H9 (cell line): ENCODE results near the gene MME. TPM values are rescaled to one million over a fixed set of nuclear protein-coding genes. Genes with fewer than 3 reads are reported as not detected.
"Not testable (repeated sequence)": the region's sequence is repeated elsewhere in the genome, so short reads cannot be mapped to it uniquely, and the experiment has no call there.

Experiments
- DNase-seq: peaks from one replicate; pipeline ENCODE4 v3.0.0-alpha.2; 2017
- H2AFZ ChIP-seq: one replicate; pipeline ENCODE4 v1.6.1; 2013; ENCODE audit warnings: mild to moderate bottlenecking, low read length, control low read depth, moderate library complexity
- H2AK5ac ChIP-seq: 2 replicates; pipeline ENCODE4 v1.6.1; 2013; ENCODE audit warnings: low read length, control low read depth, mixed read lengths; ENCODE audit not compliant: insufficient read length
- H2BK120ac ChIP-seq: one replicate; pipeline ENCODE4 v1.6.1; 2013; ENCODE audit warnings: low read depth, mild to moderate bottlenecking, low read length, control low read depth, inconsistent platforms; ENCODE audit not compliant: poor library complexity, severe bottlenecking
- H2BK12ac ChIP-seq: 2 replicates; pipeline ENCODE4 v1.6.1; 2013; ENCODE audit warnings: low read length, control low read depth, mixed read lengths, low read depth; ENCODE audit not compliant: insufficient read length
- H2BK15ac ChIP-seq: 2 replicates; pipeline ENCODE4 v1.6.1; 2013; ENCODE audit warnings: low read depth, low read length, control low read depth
- H2BK20ac ChIP-seq: one replicate; pipeline ENCODE4 v1.6.1; 2013; ENCODE audit warnings: low read depth, mild to moderate bottlenecking, low read length, control low read depth, inconsistent platforms; ENCODE audit not compliant: poor library complexity, severe bottlenecking
- H2BK5ac ChIP-seq: 2 replicates; pipeline ENCODE4 v1.6.1; 2013; ENCODE audit warnings: low read length, control low read depth, mixed read lengths; ENCODE audit not compliant: insufficient read length
- H3K14ac ChIP-seq: 2 replicates; pipeline ENCODE4 v1.6.1; 2013; ENCODE audit warnings: low read length, control low read depth; ENCODE audit not compliant: insufficient read depth
- H3K18ac ChIP-seq: 2 replicates; pipeline ENCODE4 v1.6.1; 2013; ENCODE audit warnings: low read depth, mild to moderate bottlenecking, mixed read lengths, low read length, control low read depth; ENCODE audit not compliant: insufficient read length
- H3K23ac ChIP-seq: 2 replicates; pipeline ENCODE4 v1.6.1; 2013; ENCODE audit warnings: low read length, control low read depth, mixed read lengths, low read depth; ENCODE audit not compliant: insufficient read length
- H3K23me2 ChIP-seq: 2 replicates; pipeline ENCODE4 v1.6.1; 2013; ENCODE audit warnings: low read depth, mild to moderate bottlenecking, mixed read lengths, low read length, control low read depth; ENCODE audit not compliant: insufficient read length, poor library complexity, severe bottlenecking
- H3K27ac ChIP-seq: 2 replicates; pipeline ENCODE4 v1.5.1; 2013; ENCODE audit warnings: low read length, control low read depth, mixed read lengths, low read depth; ENCODE audit not compliant: insufficient read length
- H3K27me3 ChIP-seq: 2 replicates; pipeline ENCODE4 v1.6.1; 2013; ENCODE audit warnings: low read length, control low read depth, inconsistent platforms; ENCODE audit not compliant: insufficient read depth
- H3K4ac ChIP-seq: 2 replicates; pipeline ENCODE4 v1.6.1; 2013; ENCODE audit warnings: low read depth, mild to moderate bottlenecking, control low read depth, inconsistent platforms, low read length, moderate library complexity
- H3K4me1 ChIP-seq: 2 replicates; pipeline ENCODE4 v1.6.1; 2013; ENCODE audit warnings: low read length, control low read depth, inconsistent platforms; ENCODE audit not compliant: insufficient read depth
- H3K4me2 ChIP-seq: 2 replicates; pipeline ENCODE4 v1.6.1; 2013; ENCODE audit warnings: low read length, control low read depth, mixed read lengths; ENCODE audit not compliant: insufficient read length, insufficient read depth
- H3K56ac ChIP-seq: 2 replicates; pipeline ENCODE4 v1.6.1; 2013; ENCODE audit warnings: low read depth, mild to moderate bottlenecking, mixed read lengths, low read length, control low read depth; ENCODE audit not compliant: insufficient read length
- H3K79me1 ChIP-seq: 2 replicates; pipeline ENCODE4 v1.6.1; 2013; ENCODE audit warnings: low read depth, mild to moderate bottlenecking, moderate library complexity, low read length, control low read depth, inconsistent platforms; ENCODE audit not compliant: insufficient read depth, poor library complexity, severe bottlenecking
- H3K79me2 ChIP-seq: 2 replicates; pipeline ENCODE4 v1.6.1; 2013; ENCODE audit warnings: low read length, control low read depth, inconsistent platforms; ENCODE audit not compliant: insufficient read depth
- H3K9ac ChIP-seq: 2 replicates; pipeline ENCODE4 v1.6.1; 2013; ENCODE audit warnings: low read length, control low read depth, mixed read lengths; ENCODE audit not compliant: insufficient read length; ENCODE audit errors: extremely low read depth
- H3K9me3 ChIP-seq: one replicate; pipeline ENCODE4 v1.6.1; 2013; ENCODE audit warnings: low read depth, low read length, inconsistent platforms; ENCODE audit not compliant: control insufficient read depth
- H3T11ph ChIP-seq: one replicate; pipeline ENCODE4 v1.6.1; 2013; ENCODE audit warnings: mild to moderate bottlenecking, low read length, control low read depth, inconsistent platforms
- H4K20me1 ChIP-seq: one replicate; pipeline ENCODE4 v1.6.1; 2013; ENCODE audit not compliant: control insufficient read depth, insufficient read length, insufficient read depth
- H4K5ac ChIP-seq: 2 replicates; pipeline ENCODE4 v1.6.1; 2013; ENCODE audit warnings: low read depth, mild to moderate bottlenecking, mixed read lengths, low read length, control low read depth; ENCODE audit not compliant: insufficient read length
- H4K8ac ChIP-seq: replicated peaks from 2 replicates; pipeline ENCODE4 v1.6.1; 2013; ENCODE audit warnings: low read length, control low read depth, mixed read lengths, low read depth; ENCODE audit not compliant: insufficient read length
- H4K91ac ChIP-seq: 2 replicates; pipeline ENCODE4 v1.6.1; 2013; ENCODE audit warnings: low read depth, mild to moderate bottlenecking, moderate library complexity, mixed read lengths, low read length, control low read depth; ENCODE audit not compliant: insufficient read length
- H3K27ac Mint-ChIP-seq, 3 experiments: 2 replicates in 2 of 3; 3 replicates in 1 of 3; pipeline ENCODE4 v1.8.0; 2020 to 2021; ENCODE audit warnings: mixed read lengths in 3 of 3, mild to moderate bottlenecking in 1 of 3, moderate library complexity in 1 of 3
- H3K27me3 Mint-ChIP-seq: 2 replicates; pipeline ENCODE4 v1.8.0; 2021; ENCODE audit warnings: low read depth, mild to moderate bottlenecking, moderate library complexity, mixed read lengths
- H3K36me3 Mint-ChIP-seq, 3 experiments: 2 replicates in 2 of 3; 3 replicates in 1 of 3; pipeline ENCODE4 v1.8.0; 2020 to 2021; ENCODE audit warnings: low read depth in 3 of 3, mixed read lengths in 3 of 3; ENCODE audit not compliant: insufficient read depth in 1 of 3
- H3K4me1 Mint-ChIP-seq, 2 experiments: 2 replicates each; pipeline ENCODE4 v1.8.0; 2020; ENCODE audit warnings: mixed read lengths in 2 of 2
- H3K4me3 Mint-ChIP-seq, 2 experiments: 2 replicates in 1 of 2; 3 replicates in 1 of 2; pipeline ENCODE4 v1.8.0; 2020 to 2021; ENCODE audit warnings: mild to moderate bottlenecking in 2 of 2, mixed read lengths in 2 of 2, moderate library complexity in 1 of 2
- H3K9me3 Mint-ChIP-seq, 2 experiments: 2 replicates in 1 of 2; 3 replicates in 1 of 2; pipeline ENCODE4 v1.8.0; 2020; ENCODE audit warnings: mild to moderate bottlenecking in 2 of 2, mixed read lengths in 2 of 2, moderate library complexity in 1 of 2
- WGBS: extraction: QIAGEN DNeasy Blood & Tissue Kit; methylation state at CpG from one replicate; pipeline ENCODE4 v1.1.7; 2013; ENCODE audit warnings: missing lambda C conversion rate, low lambda C conversion rate, mixed read lengths; ENCODE audit not compliant: insufficient read length; ENCODE audit errors: extremely low coverage; 5-methylcytosine and 5-hydroxymethylcytosine counted together
- total RNA-seq: library from RNA; stranded (reverse); gene quantifications from 2 replicates; pipeline ENCODE4 v1.2.1, GENCODE V29; 2021
- TF ChIP-seq, protein P1 (sequence below): fragments of 200-600 bp; sonication (generic); conservative IDR thresholded peaks from 3 replicates; pipeline ENCODE4 v1.8.0; 2021; ENCODE audit warnings: antibody characterized with exemption, mild to moderate bottlenecking

The MME gene
- total RNA-seq, 1 experiment from 2014 or later, result 16.4 TPM

DNA sequence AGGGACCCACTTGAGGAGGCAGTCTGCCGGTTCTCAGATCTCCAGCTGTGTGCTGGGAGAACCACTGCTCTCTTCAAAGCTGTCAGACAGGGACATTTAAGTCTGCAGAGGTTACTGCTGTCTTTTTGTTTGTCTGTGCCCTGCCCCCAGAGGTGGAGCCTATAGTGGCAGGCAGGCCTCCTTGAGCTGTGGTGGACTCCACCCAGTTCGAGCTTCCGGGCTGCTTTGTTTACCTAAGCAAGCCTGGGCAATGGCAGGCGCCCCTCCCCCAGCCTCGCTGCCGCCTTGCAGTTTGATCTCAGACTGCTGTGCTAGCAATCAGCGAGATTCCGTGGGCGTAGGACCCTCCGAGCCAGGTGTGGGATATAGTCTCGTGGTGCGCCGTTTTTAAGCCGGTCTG, 44.6 kb downstream of the MME start:
- not testable (repeated sequence) for H3K9me3 ChIP-seq, H2BK20ac ChIP-seq, H3K4ac ChIP-seq, H4K91ac ChIP-seq, H3K4me2 ChIP-seq, H3K27me3 Mint-ChIP-seq, H4K5ac ChIP-seq, H3K18ac ChIP-seq, H3K4me1 Mint-ChIP-seq, H3K56ac ChIP-seq, H3K27ac ChIP-seq, H2BK15ac ChIP-seq, H2BK5ac ChIP-seq, H3K23ac ChIP-seq, H3K4me1 ChIP-seq, H3K79me2 ChIP-seq, H3T11ph ChIP-seq, H3K9me3 Mint-ChIP-seq, H4K8ac ChIP-seq, DNase-seq, H3K23me2 ChIP-seq, H4K20me1 ChIP-seq, H2BK12ac ChIP-seq, H2AFZ ChIP-seq, H3K9ac ChIP-seq, H2BK120ac ChIP-seq, H2AK5ac ChIP-seq, H3K14ac ChIP-seq, H3K27me3 ChIP-seq, H3K36me3 Mint-ChIP-seq, H3K27ac Mint-ChIP-seq, H3K79me1 ChIP-seq
- TF ChIP-seq, protein P1, sequence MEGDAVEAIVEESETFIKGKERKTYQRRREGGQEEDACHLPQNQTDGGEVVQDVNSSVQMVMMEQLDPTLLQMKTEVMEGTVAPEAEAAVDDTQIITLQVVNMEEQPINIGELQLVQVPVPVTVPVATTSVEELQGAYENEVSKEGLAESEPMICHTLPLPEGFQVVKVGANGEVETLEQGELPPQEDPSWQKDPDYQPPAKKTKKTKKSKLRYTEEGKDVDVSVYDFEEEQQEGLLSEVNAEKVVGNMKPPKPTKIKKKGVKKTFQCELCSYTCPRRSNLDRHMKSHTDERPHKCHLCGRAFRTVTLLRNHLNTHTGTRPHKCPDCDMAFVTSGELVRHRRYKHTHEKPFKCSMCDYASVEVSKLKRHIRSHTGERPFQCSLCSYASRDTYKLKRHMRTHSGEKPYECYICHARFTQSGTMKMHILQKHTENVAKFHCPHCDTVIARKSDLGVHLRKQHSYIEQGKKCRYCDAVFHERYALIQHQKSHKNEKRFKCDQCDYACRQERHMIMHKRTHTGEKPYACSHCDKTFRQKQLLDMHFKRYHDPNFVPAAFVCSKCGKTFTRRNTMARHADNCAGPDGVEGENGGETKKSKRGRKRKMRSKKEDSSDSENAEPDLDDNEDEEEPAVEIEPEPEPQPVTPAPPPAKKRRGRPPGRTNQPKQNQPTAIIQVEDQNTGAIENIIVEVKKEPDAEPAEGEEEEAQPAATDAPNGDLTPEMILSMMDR, result 0 out of 3 replicates have a peak, but pooled peaks have one; percentile 17
- 0 out of 5 replicates have a peak overlapping the region, but pooled peaks of 1 of the 2 experiments have one; percentile 59 for H3K4me3 Mint-ChIP-seq
- no CpG with 5 or more reads among the region's 14 CpGs for WGBS
